Measurements from ENCODE around the gene IQGAP3. TPM values are rescaled to one million over a fixed set of nuclear protein-coding genes. Genes with fewer than 3 reads are reported as not detected.

IQGAP3 gene, protein sequence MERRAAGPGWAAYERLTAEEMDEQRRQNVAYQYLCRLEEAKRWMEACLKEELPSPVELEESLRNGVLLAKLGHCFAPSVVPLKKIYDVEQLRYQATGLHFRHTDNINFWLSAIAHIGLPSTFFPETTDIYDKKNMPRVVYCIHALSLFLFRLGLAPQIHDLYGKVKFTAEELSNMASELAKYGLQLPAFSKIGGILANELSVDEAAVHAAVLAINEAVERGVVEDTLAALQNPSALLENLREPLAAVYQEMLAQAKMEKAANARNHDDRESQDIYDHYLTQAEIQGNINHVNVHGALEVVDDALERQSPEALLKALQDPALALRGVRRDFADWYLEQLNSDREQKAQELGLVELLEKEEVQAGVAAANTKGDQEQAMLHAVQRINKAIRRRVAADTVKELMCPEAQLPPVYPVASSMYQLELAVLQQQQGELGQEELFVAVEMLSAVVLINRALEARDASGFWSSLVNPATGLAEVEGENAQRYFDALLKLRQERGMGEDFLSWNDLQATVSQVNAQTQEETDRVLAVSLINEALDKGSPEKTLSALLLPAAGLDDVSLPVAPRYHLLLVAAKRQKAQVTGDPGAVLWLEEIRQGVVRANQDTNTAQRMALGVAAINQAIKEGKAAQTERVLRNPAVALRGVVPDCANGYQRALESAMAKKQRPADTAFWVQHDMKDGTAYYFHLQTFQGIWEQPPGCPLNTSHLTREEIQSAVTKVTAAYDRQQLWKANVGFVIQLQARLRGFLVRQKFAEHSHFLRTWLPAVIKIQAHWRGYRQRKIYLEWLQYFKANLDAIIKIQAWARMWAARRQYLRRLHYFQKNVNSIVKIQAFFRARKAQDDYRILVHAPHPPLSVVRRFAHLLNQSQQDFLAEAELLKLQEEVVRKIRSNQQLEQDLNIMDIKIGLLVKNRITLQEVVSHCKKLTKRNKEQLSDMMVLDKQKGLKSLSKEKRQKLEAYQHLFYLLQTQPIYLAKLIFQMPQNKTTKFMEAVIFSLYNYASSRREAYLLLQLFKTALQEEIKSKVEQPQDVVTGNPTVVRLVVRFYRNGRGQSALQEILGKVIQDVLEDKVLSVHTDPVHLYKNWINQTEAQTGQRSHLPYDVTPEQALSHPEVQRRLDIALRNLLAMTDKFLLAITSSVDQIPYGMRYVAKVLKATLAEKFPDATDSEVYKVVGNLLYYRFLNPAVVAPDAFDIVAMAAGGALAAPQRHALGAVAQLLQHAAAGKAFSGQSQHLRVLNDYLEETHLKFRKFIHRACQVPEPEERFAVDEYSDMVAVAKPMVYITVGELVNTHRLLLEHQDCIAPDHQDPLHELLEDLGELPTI (N-terminal part only)
- 8.9 and 16.7 TPM in 2 replicates for total RNA-seq

DNA sequence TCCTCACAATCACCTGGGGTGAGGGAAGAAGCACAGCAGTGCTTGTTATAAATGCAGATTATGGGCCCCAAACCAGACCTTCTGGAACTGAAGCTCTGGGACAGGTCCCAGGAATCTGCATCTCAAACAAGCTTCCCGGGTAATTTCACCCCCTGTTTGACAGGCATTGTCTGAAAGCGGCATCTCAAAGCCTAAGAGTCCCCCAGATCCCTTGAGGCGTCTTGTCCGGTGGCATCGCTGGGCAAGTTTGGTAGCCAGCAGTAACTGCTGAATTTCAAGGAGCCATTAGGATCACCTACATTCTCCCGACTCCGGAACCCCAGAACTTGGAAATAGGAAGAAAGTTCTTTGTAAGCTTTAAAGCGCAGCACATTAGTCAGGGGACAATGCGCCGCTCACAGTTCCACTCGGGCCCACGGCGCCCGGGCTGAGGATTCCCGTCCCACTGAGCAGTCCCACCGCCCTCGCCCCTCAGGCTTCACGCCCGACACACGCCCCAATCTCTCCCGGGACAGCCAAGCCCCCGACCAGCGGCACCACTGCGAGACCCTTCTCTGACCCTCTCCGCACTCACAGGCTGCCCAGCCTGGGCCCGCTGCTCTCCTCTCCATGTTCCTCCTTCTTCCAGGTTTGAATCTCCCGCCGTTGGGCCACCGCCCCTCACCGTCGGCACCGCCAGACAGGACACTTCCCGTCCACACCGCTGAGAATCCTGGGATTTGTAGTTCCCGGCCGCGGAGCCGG lies at the start of gene IQGAP3:
Gene IQGAP3 (minus strand): TSS at position 647 of the 744 bp plus-strand sequence. CDS start 36 bp downstream, at position 611.

DNA sequence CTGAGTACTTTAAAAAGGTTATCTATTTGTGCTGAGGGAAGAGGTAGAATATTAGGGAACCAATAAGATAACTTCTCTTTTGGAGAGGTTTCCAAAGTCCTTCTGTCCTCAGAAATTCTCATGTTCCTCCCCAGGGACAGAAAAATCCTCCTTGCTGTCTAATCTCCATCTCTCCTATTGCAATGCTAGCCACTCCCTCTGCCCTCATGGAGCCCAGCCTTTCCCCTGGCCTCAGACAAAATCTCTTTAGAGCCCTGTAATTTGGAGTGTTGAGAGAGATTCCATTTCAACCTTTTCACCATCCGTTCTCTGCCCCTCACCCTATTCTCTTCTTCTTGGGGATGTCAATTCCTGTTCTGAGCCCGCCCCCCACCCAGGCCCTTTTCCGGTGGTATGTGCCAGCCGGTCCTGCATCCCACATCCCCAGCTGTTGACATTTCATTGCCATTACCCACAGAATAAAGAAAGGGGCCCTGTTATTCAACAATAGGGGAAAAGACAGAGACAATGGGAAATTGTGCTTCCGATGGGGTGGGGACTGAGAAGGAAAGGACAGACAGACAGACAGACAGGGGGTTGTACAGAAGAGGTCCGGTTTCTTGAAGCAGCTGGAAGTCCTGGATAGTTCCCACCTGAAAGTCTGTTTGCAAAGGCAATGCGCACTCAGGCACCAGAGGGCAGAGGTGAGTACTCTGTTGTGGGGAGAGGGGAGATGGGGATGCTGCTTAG lies 46.7 kb upstream of the IQGAP3 start, which contains the start of gene HAPLN2:
Gene HAPLN2 (plus strand): TSS at position 563 of the 729 bp plus-strand sequence. CDS start 4,076 bp downstream, outside the sequence.

DNA sequence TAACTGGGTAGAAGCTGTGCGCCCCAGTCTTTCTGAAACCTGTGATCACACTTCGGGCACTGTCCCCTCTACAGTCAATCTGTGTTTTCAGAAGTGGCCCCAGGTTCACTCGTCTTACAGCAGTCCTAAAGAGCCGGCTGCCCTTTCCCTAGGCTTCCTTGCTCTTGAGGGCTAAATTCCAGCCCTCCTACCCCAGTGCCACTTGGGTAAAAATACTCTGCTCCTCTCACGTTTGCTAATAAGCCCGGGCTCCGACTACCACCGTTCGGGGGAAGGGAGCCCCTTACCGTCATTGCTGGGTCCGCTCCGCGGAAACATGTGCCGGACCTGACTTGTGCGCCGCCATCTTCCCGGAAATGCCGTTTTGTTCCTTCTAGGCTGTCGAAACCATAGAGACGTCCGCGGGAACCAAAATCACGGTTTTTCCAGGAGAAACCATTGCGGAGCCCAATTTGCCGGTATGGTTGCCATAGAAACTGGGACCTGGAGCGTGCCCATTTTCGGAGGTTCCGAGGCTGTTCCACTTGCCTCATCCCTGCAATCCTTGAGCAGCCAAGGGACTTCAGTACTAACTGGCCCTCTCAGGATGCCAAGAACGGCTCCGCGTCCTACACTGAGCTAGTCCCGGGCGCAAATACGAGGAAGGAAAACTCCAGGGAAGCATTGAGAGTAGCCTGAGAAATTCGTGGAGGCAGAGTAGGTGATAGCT lies 28.9 kb upstream of the IQGAP3 start, which contains the start of gene GPATCH4:
Gene GPATCH4 (minus strand): TSS at position 358 of the 709 bp plus-strand sequence.

DNA sequence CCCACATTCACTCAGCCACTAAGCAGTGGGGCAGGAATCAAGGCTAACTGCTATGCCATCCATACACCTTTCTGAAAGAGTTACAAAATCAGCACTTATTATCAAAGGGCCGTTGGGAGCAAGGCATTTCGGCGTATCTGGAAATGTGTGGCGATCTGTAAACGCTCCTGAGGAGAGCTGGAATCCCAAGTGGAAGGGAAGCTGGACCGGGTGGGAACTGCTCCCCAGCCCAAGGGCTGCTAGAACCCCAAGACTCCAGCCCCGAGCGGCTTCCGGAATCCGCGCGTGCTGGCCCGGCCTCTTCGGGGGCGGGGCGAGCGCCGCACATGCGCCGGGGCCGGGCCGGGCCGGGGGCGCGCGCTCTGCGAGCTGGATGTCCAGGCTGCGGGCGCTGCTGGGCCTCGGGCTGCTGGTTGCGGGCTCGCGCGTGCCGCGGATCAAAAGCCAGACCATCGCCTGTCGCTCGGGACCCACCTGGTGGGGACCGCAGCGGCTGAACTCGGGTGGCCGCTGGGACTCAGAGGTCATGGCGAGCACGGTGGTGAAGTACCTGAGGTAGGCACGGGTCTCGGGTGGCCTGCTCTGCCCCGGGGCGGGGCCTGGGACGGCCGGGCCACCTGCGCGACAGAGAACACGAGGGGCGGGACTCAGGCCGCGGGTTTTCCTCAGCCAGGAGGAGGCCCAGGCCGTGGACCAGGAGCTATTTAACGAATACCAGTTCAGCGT lies 19.2 kb upstream of the IQGAP3 start, which contains the start of gene NAXE:
Gene NAXE (plus strand): TSS at position 345 of the 726 bp plus-strand sequence. CDS start 29 bp downstream, at position 374.

DNA sequence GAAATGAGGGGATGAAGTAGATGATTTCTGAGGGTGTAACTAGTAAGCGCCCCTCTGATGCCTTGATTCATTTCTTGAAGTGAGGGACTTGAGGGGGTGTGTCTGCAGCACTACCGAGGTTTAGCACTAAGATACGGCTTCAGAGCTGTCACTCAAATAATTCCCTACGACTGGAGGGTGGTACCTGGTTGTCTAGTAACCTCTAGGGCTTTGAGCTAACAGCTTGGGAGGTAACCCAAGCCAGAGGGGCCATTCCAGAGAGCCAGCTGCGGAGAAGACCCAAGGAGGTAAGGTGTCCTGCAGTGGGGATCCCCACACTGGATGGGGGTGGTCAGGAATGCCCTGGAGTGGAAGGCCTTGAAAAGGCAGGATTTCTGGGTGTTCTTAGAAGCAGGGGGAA lies 7.1 kb upstream of the IQGAP3 start, which contains the start of gene TTC24:
Gene TTC24 (plus strand): TSS at position 252 of the 400 bp plus-strand sequence. CDS start 1,642 bp downstream, outside the sequence.

DNA sequence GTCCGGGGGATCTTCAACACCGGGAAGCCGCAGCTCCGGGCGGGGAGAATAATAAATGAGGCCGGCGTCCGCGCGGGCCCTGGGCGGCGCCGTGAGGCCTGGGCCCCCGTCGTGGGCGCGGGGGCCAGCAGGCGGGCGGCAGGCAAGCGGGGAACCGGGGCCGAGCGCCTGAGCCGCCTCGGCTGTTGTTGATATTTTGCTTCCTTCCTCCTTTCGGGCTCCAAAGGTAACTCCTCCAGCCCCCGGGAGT lies 71.9 kb downstream of the IQGAP3 start, which contains the start of gene MEF2D:
Gene MEF2D (minus strand): TSS at position 233 of the 250 bp plus-strand sequence. CDS start 17,483 bp downstream, outside the sequence.

Other genes starting within 250 kb of the IQGAP3 start
- gene CCT3, start 234.3 kb downstream of the IQGAP3 start, total RNA-seq = 671 and 748 TPM in 2 replicates
- gene TSACC, start 234.0 kb downstream of the IQGAP3 start, total RNA-seq = not detected in 2 replicates
- not detected in 2 replicates for gene RHBG, start 203.4 kb downstream of the IQGAP3 start, total RNA-seq
- gene MEF2D, start 71.8 kb downstream of the IQGAP3 start, total RNA-seq = 4.2 and 6.7 TPM in 2 replicates
- not detected in 2 replicates for gene TTC24, start 7.2 kb upstream of the IQGAP3 start, total RNA-seq
- 69.4 and 102 TPM in 2 replicates for gene NAXE, start 19.2 kb upstream of the IQGAP3 start, total RNA-seq
- gene GPATCH4, start 28.9 kb upstream of the IQGAP3 start, total RNA-seq = 19.8 and 22.2 TPM in 2 replicates
- not detected in 2 replicates for gene HAPLN2, start 46.9 kb upstream of the IQGAP3 start, total RNA-seq
- gene BCAN, start 69.6 kb upstream of the IQGAP3 start, total RNA-seq = not detected in 2 replicates
- gene NES, start 104.8 kb upstream of the IQGAP3 start, total RNA-seq = 127 and 255 TPM in 2 replicates
- 0.09 TPM in 2 replicates for gene CRABP2, start 133.0 kb upstream of the IQGAP3 start, total RNA-seq
- 5.8 and 9.7 TPM in 2 replicates for gene METTL25B, start 155.9 kb upstream of the IQGAP3 start, total RNA-seq
- 8.2 and 8.6 TPM in 2 replicates for gene ISG20L2, start 156.2 kb upstream of the IQGAP3 start, total RNA-seq
- 60.2 and 62.1 TPM in 2 replicates for gene MRPL24, start 168.5 kb upstream of the IQGAP3 start, total RNA-seq
- gene HDGF, start 179.1 kb upstream of the IQGAP3 start, total RNA-seq = 171 and 213 TPM in 2 replicates
- 12.5 and 14.5 TPM in 2 replicates for gene PRCC, start 195.0 kb upstream of the IQGAP3 start, total RNA-seq
- gene SH2D2A, start 244.3 kb upstream of the IQGAP3 start, total RNA-seq = 0.09 and 0.19 TPM in 2 replicates